GM23338 (cell line): Measurements from ENCODE around the gene RET. TPM values are rescaled to one million over a fixed set of nuclear protein-coding genes. Genes with fewer than 3 reads are reported as not detected.

ENCODE experiments used
- ATAC-seq: fragments of 200-7000 bp; cut with Tn5 transposase; 3 replicates; pipeline ENCODE4 v1.9.1; 2020
- DNase-seq: peaks from one replicate; pipeline ENCODE4 v3.0.0-alpha.2; 2015; ENCODE audit warnings: low spot score
- H2AFZ ChIP-seq: fragments of 200-600 bp; sonication (generic); 2 replicates; pipeline ENCODE4 v1.8.0; 2016; ENCODE audit warnings: antibody characterized with exemption, mild to moderate bottlenecking, moderate library complexity
- H3F3A ChIP-seq: fragments of 200-600 bp; sonication (generic); replicated peaks from 2 replicates; pipeline ENCODE4 v1.8.0; 2017; ENCODE audit warnings: antibody characterized with exemption, mixed run types, low read depth
- H3K27ac ChIP-seq: fragments of 200-600 bp; sonication (generic); 2 replicates; pipeline ENCODE4 v1.6.1; 2016; ENCODE audit warnings: low read depth
- H3K27me3 ChIP-seq: fragments of 200-600 bp; sonication (generic); 2 replicates; pipeline ENCODE4 v1.8.0; 2016; ENCODE audit warnings: mild to moderate bottlenecking, mixed run types, moderate library complexity; ENCODE audit not compliant: insufficient read depth
- H3K36me3 ChIP-seq: fragments of 200-600 bp; sonication (generic); 2 replicates; pipeline ENCODE4 v1.8.0; 2016; ENCODE audit warnings: mild to moderate bottlenecking; ENCODE audit not compliant: insufficient read depth
- H3K4me1 ChIP-seq: fragments of 200-600 bp; sonication (generic); 2 replicates; pipeline ENCODE4 v1.8.0; 2016; ENCODE audit warnings: mild to moderate bottlenecking, moderate library complexity; ENCODE audit not compliant: insufficient read depth
- H3K4me2 ChIP-seq: fragments of 200-600 bp; sonication (generic); 2 replicates; pipeline ENCODE4 v1.7.1; 2017; ENCODE audit warnings: mixed run types
- H3K4me3 ChIP-seq: fragments of 200-600 bp; sonication (generic); 2 replicates; pipeline ENCODE4 v1.6.1; 2016; ENCODE audit warnings: mixed run types
- H3K79me2 ChIP-seq: fragments of 200-600 bp; sonication (generic); replicated peaks from 2 replicates; pipeline ENCODE4 v1.8.0; 2017; ENCODE audit warnings: mild to moderate bottlenecking; ENCODE audit not compliant: insufficient read depth
- H3K9me2 ChIP-seq: fragments of 200-600 bp; sonication (generic); 2 replicates; pipeline ENCODE4 v1.8.0; 2017; ENCODE audit not compliant: insufficient read depth
- H4K20me1 ChIP-seq: fragments of 200-600 bp; sonication (generic); replicated peaks from 2 replicates; pipeline ENCODE4 v1.8.0; 2017; ENCODE audit warnings: mild to moderate bottlenecking; ENCODE audit not compliant: insufficient read depth
- H3K27ac Mint-ChIP-seq: 2 replicates; pipeline ENCODE4 v1.8.0; 2020; ENCODE audit warnings: inconsistent platforms, mild to moderate bottlenecking, moderate library complexity, mixed read lengths
- H3K27me3 Mint-ChIP-seq: 3 replicates; pipeline ENCODE4 v1.8.0; 2022; ENCODE audit warnings: low read depth, mild to moderate bottlenecking, moderate library complexity, mixed read lengths, inconsistent platforms; ENCODE audit not compliant: insufficient read depth, poor library complexity
- H3K36me3 Mint-ChIP-seq: 3 replicates; pipeline ENCODE4 v1.8.0; 2021; ENCODE audit warnings: low read depth, mild to moderate bottlenecking, inconsistent platforms, moderate library complexity, mixed read lengths
- H3K4me1 Mint-ChIP-seq: 3 replicates; pipeline ENCODE4 v1.8.0; 2020; ENCODE audit warnings: mild to moderate bottlenecking, inconsistent platforms, mixed read lengths
- H3K4me3 Mint-ChIP-seq: 3 replicates; pipeline ENCODE4 v1.8.0; 2021; ENCODE audit warnings: moderate library complexity, mild to moderate bottlenecking, inconsistent platforms, mixed read lengths
- H3K9me3 Mint-ChIP-seq: 3 replicates; pipeline ENCODE4 v1.8.0; 2020; ENCODE audit warnings: moderate library complexity, mild to moderate bottlenecking, inconsistent platforms, mixed read lengths
- CREB1 ChIP-seq: fragments of 250-450 bp; sonication (Bioruptor Pico); IDR thresholded peaks from 2 replicates; pipeline ENCODE4 v1.5.0; 2020; ENCODE audit warnings: low read depth, mild to moderate bottlenecking, moderate library complexity
- CTCF ChIP-seq, 2 experiments: fragments of 200-600 bp in 1 of 2; sonication (generic) in 1 of 2; conservative IDR thresholded peaks; 2 replicates each; pipeline versions ENCODE4 v1.5.1 to v1.6.1; 2016 to 2017; ENCODE audit warnings: antibody characterized with exemption in 2 of 2, low read depth in 2 of 2, mild to moderate bottlenecking in 2 of 2, moderate library complexity in 1 of 2
- ETS1 ChIP-seq: IDR thresholded peaks from 2 replicates; pipeline ENCODE4 v1.6.1; 2016; ENCODE audit warnings: antibody characterized with exemption
- EZH2 ChIP-seq: fragments of 200-600 bp; sonication (generic); IDR thresholded peaks from one replicate; pipeline ENCODE4 v1.8.0; 2017; ENCODE audit warnings: antibody characterized with exemption, mild to moderate bottlenecking, low read depth; ENCODE audit not compliant: unreplicated experiment
- EZH2phosphoT487 ChIP-seq: fragments of 200-600 bp; sonication (generic); IDR thresholded peaks from one replicate; pipeline ENCODE4 v1.8.1; 2018; ENCODE audit warnings: antibody characterized with exemption; ENCODE audit not compliant: unreplicated experiment
- JUNB ChIP-seq: IDR thresholded peaks from one replicate; pipeline ENCODE4 v1.6.1; 2016; ENCODE audit warnings: antibody characterized with exemption; ENCODE audit not compliant: unreplicated experiment
- NANOG ChIP-seq: IDR thresholded peaks from 2 replicates; pipeline ENCODE4 v1.6.1; 2016; ENCODE audit warnings: antibody characterized with exemption, borderline replicate concordance
- REST ChIP-seq: IDR thresholded peaks from one replicate; pipeline ENCODE4 v1.6.1; 2018; ENCODE audit warnings: antibody characterized with exemption; ENCODE audit not compliant: unreplicated experiment
- STAT1 ChIP-seq: IDR thresholded peaks from one replicate; pipeline ENCODE4 v1.6.1; 2016; ENCODE audit warnings: antibody characterized with exemption; ENCODE audit not compliant: unreplicated experiment
- ZNF114 ChIP-seq: fragments of 250-450 bp; sonication (Bioruptor Pico); IDR thresholded peaks from 2 replicates; pipeline ENCODE4 v1.5.0; 2020; ENCODE audit warnings: mild to moderate bottlenecking, moderate library complexity
- ZNF331 ChIP-seq: fragments of 250-450 bp; sonication (Bioruptor Pico); IDR thresholded peaks from 2 replicates; pipeline ENCODE4 v1.5.0; 2020; ENCODE audit warnings: low read depth, mild to moderate bottlenecking, moderate library complexity
- ZNF462 ChIP-seq: fragments of 250-450 bp; sonication (Bioruptor Pico); IDR thresholded peaks from 2 replicates; pipeline ENCODE4 v1.5.0; 2020; ENCODE audit warnings: mild to moderate bottlenecking, moderate library complexity
- polyA plus RNA-seq: library from polyadenylated mRNA; unstranded; fragments of >200 nt; fragmentation: Nextera tagmentation; extraction: Ambion mirVana; gene quantifications from 2 replicates; pipeline ENCODE4 v1.2.1, GENCODE V29; 2016
- total RNA-seq: library from RNA; depleted of rRNA; stranded (reverse); fragments of >200 nt; shearing (Covaris generic); gene quantifications from 2 replicates; pipeline ENCODE4 v1.2.3, GENCODE V29; 2014

The RET gene
- total and polyA plus RNA-seq, 2 experiments from 2014 or later = 5.5 to 9.8 TPM

GRCh38 chr10:43158636-43159035 lies 81.8 kb downstream of the RET start:
- H3K4me1 Mint-ChIP-seq = peaks cover 4% of the 10 kb centered on the region; the same call in 2 of the 3 replicates
- no peaks in the 10 kb centered on the region for H3K9me3 Mint-ChIP-seq
- Histone ChIP-seq H3K4me2 (no peak overlapping the region), H3K9me2 (no peaks in the 10 kb centered on the region), H3K27ac (no peak overlapping the region), H3K4me1 (no peaks in the 10 kb centered on the region), H3F3A (no peaks in the 10 kb centered on the region), H3K79me2 (peaks cover 14% of the 10 kb centered on the region; the same call in 1 of the 2 replicates), H3K27me3 (no peaks in the 10 kb centered on the region), H3K4me3 (no peak overlapping the region), H2AFZ (no peak overlapping the region), H4K20me1 (peaks cover 4% of the 10 kb centered on the region), H3K36me3 (no peaks in the 10 kb centered on the region)
- no peak for DNase-seq
- no peak for ATAC-seq
- no peaks in the 10 kb centered on the region for H3K36me3 Mint-ChIP-seq
- no peak overlapping the region for H3K27ac Mint-ChIP-seq
- H3K4me3 Mint-ChIP-seq = no peak overlapping the region
- no peak for TF ChIP-seq ZNF462 (CRISPR knock-in tag)
- TF ChIP-seq ZNF331 (CRISPR knock-in tag) = no peak
- no peak for TF ChIP-seq STAT1
- TF ChIP-seq EZH2phosphoT487 = no peak
- no peak for TF ChIP-seq CREB1 (CRISPR knock-in tag)
- no peak for TF ChIP-seq EZH2
- TF ChIP-seq CTCF (conservative IDR thresholded peaks at IDR 0.05; ENCODE audit: low read depth in 2 of 2) = no peak
- TF ChIP-seq ETS1 = no peak
- no peak for TF ChIP-seq ZNF114 (CRISPR knock-in tag)
- no peak for TF ChIP-seq JUNB
- no peak for TF ChIP-seq REST
- no peak for TF ChIP-seq NANOG
- no peaks in the 10 kb centered on the region for H3K27me3 Mint-ChIP-seq
